GM12891 (cell line): ENCODE measurements around the gene GPC3.

Source experiments
- PAX5 ChIP-seq: IDR thresholded peaks from 2 replicates; pipeline ENCODE4 v1.6.1; 2011; ENCODE audit warnings: low read length, moderate library complexity, mild to moderate bottlenecking; ENCODE audit not compliant: insufficient read depth, severe bottlenecking
- POLR2A ChIP-seq: IDR thresholded peaks from 2 replicates; pipeline ENCODE4 v1.6.1; 2011; ENCODE audit warnings: low read depth, low read length, control low read depth
- POLR2AphosphoS5 ChIP-seq: IDR thresholded peaks from 2 replicates; pipeline ENCODE4 v1.6.1; 2011; ENCODE audit warnings: low read depth, low read length, control low read depth
- POU2F2 ChIP-seq: IDR thresholded peaks from 2 replicates; pipeline ENCODE4 v1.6.1; 2011; ENCODE audit warnings: low read depth, mild to moderate bottlenecking, control low read depth, low read length, moderate library complexity
- SPI1 ChIP-seq: IDR thresholded peaks from 2 replicates; pipeline ENCODE4 v1.6.1; 2011; ENCODE audit warnings: low read depth, low read length, control low read depth
- TAF1 ChIP-seq: IDR thresholded peaks from 2 replicates; pipeline ENCODE4 v1.6.1; 2011; ENCODE audit warnings: low read depth, low read length, control low read depth

- no peak for TF ChIP-seq POLR2AphosphoS5
- TF ChIP-seq SPI1, result no peak
- TF ChIP-seq POLR2A, result no peak
- no peak for TF ChIP-seq TAF1
- TF ChIP-seq PAX5, result no peak
- TF ChIP-seq POU2F2, result no peak
Measured at GRCh38 chrX:133497356-133497755, 488.0 kb downstream of the GPC3 start.
